ENCODE data around the gene PLXNB2.
A peak's percentile ranks its signal among the peaks of the same experiment; 100 is the strongest.

PLXNB2 gene

DNA sequence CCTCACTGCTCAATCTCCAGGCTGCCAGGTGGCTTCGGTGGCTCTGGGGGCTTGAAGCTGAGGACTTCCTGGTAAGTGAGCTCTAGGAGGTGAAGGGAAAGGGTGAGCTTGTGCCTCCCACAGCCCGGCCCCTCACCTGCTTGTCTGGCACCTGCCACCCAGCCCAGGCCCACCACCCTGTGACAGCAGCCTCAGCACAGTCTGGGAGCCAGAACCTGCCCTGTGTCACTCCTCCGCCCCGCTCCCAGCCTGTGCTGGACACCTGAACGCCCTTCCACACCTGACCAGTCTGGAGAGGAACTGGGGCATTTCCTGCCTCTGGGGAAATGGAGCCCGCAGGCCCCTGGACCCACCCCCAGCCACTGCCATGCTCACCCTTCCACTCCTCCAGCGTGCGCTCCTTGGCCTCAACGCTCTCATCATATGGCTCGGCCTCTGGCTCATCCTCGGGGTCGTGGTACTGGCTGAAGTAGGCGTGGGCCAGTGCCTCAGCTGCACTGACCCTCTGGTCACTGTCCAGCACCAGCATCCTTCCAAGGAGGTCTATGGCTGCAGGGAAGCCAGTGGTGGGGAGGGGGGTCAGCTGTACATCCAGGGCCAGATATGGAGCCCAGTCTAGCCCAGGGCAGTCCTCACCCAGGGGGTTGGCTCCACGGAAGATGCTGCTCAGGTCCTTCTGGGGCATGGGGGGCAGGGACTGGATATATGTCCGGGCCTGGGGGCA lies 42.3 kb downstream of the PLXNB2 start:
- in situ Hi-C loops (cut with HindIII; ENCODE audit: low pct_unique_long_range_greater_than_20kb, low sequenced_read_pairs): no loop called here
- DNase-seq (ENCODE audit: low read depth in 1 of 2, low spot score in 1 of 2): no peak
- TF ChIP-seq JUND (IDR thresholded peaks at IDR 0.05; ENCODE audit: low read depth): no peak

DNA sequence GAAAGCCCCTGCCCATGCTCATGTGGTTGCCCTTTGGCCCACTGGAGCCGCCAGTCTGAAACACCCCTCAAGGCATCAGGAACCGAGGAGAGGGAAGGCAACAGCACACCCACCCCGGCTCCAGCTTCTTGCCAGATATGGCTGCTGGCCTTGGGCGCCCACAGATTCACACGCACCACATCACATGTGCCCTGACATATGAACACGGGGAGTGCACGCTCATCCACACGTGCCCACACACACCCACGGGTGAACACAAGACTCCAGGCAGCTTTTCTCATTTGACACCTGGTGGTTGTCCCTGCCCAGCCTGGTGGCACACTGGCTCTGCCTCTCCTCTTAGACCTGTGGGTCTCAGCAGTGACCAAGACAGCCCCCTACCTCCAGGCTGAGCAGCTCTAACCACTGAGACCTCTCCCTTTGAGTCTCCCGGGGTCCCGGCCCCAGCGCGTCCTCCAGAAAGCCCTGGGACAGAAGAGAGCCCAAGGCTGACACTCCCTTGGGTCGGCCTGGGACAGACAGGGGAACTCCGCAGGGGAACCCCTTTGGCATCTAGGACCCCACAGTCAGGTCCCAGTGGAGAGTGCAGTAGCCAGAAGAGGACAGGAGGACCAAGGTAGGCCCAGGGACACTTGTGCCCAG lies 43.2 kb downstream of the PLXNB2 start:
- in situ Hi-C loops (cut with HindIII; ENCODE audit: low pct_unique_long_range_greater_than_20kb, low sequenced_read_pairs): no loop called here
- DNase-seq (ENCODE audit: low read depth in 1 of 2, low spot score in 1 of 2): no peak
- no peak for TF ChIP-seq JUND (IDR thresholded peaks at IDR 0.05; ENCODE audit: low read depth)

DNA sequence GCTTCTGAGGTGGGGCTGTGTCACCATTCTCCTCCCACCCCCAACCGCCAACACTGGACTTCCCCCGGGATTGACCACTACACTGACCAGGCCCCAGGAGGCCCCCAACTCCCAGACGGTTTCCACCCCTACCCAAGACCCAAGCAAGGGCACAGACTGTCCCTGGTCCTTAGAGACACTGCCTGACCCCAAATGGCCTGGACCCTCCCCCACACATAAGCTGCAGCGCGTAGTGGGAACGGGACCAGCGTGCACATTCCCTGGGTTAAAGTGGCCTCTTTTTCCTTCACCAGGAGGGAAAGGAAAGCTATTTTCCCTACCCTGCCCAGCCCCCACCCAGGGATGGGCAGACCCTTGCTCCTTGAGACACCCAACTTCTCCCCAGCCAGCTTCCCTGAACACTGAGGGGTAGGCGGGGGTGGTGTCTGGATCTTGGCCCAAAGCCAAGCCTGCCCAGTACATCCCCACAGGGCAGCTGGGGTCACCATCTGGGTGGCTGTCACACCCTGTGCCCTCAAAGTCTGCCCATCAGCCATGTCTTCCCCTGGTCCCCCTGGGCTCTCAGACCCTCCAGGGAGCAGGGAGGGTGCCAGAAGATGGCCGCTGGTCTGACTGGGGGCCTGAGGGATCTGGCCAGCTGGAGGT lies 44.4 kb downstream of the PLXNB2 start:
- DNase-seq (ENCODE audit: low read depth in 1 of 2, low spot score in 1 of 2): no peak
- in situ Hi-C loops (cut with HindIII; ENCODE audit: low pct_unique_long_range_greater_than_20kb, low sequenced_read_pairs): no loop called here

DNA sequence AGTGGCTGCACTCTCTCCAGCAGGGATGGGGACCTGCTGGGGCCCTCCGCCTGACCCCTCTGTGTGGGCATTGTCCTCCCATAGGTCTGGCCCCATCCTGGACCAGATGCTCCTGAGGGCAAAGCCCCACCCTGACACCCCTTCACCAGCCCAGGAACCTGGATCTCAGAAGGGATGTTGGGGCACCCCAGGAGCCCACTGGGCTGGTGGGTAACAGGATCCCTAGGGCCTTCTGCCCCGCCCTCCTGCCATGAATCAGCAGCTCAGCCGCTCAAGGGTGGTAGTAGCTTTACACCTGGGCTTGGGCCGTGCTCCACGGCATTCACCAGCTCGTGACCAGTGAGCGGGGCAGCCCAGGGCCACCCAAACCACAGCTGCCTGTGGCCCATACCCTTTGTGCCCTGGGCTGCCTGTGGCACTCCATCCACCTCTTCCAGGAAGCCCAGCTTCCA lies 45.0 kb downstream of the PLXNB2 start:
- no peak for DNase-seq (ENCODE audit: low read depth in 1 of 2, low spot score in 1 of 2)
- in situ Hi-C loops (cut with HindIII; ENCODE audit: low pct_unique_long_range_greater_than_20kb, low sequenced_read_pairs): no loop called here
- no peak for TF ChIP-seq JUND (IDR thresholded peaks at IDR 0.05; ENCODE audit: low read depth)

More for the DNA sequence above, 44.4 kb downstream of the PLXNB2 start:
- no peak for TF ChIP-seq JUND (IDR thresholded peaks at IDR 0.05; ENCODE audit: low read depth)

DNA sequence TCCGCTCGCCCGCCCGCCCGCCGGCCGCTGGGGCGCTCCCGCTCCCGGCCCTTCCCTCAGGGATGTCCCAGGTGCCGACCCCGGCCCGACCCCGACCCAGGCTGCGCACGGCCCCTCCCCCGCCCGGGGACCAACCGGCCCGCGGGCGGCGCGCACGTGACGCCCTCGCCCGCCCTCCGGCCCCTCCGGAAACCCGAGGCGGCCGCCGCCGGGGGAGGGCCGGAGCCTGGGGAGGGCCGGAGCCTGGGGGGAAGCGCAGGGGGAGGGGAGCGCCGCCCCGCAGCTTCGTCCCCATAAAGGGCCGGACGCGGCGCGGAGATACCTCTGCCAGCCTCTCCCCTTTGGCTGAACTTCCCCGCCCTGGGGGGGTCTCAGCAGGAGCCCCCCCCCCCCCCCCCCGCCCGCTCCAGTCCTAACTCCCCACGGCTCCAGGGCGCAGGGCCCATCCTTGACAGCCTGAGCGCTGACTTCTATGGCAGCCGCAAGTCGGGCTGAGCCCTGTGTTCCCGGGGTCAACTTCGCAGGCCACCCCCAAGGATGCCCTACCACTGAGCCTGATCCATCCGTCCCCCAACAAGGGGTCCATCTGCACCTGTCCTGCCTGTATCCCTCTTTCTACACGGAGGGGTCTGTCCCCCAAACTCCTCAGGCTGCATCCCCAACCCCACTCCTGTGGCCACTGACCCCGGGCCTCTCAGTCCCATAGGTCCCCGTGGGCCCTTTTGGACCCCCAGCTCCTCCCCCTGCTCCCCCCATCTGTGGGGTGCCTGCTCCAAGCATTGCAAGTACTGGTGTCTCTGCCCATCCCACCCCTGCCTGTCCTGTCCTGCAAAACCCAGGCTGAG lies 45.6 kb downstream of the PLXNB2 start, which contains the start of gene MAPK12:
Gene MAPK12 (minus strand): TSS at position 69 of the 845 bp plus-strand sequence. CDS start 174 bp downstream, outside the sequence.
- in situ Hi-C loops (cut with HindIII; ENCODE audit: low pct_unique_long_range_greater_than_20kb, low sequenced_read_pairs): no loop called here
- DNase-seq (ENCODE audit: low read depth in 1 of 2, low spot score in 1 of 2): no peak
- no peak for TF ChIP-seq JUND (IDR thresholded peaks at IDR 0.05; ENCODE audit: low read depth)

DNA sequence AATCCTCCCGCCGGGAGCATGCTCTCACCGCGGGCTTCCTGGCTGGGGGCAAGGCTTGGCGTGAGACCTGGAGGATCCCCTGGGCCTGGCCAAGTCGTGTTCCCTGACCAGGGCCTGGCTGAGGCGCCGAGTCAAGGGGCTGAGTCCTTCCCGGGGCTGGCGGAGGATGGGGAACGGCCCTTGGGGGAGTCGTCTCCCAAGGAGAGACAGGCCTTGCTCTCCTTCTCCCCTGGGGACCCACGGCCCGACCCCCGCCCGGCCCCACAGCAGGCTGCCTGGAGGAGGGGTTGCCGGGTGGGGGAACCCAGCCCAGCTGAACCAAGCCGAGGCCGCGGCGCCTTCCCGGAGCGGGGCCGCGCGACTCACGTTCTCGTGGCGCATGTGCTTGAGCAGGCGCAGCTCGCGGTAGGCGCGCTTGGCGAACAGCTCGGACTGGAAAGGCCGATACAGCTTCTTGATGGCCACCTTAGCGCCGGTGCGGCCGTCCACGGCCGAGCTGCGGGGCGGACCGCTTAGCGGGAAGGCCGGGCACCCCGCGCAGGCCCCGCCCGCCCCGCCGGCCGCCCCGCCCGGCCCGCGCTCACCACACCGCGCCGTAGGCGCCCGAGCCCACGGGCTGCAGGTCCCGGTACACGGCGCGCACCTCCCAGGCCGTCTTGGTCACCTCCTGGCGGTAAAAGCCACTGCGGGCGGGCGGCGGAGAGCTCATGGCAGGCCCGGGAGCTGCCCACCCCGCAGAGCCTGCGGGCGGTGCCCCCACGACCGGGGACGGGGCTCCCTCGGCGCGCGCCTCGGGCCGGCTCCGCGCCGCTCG lies 46.4 kb downstream of the PLXNB2 start:
- in situ Hi-C loops (cut with HindIII; ENCODE audit: low pct_unique_long_range_greater_than_20kb, low sequenced_read_pairs): no loop called here
- TF ChIP-seq JUND (IDR thresholded peaks at IDR 0.05; ENCODE audit: low read depth): no peak
- DNase-seq (ENCODE audit: low read depth in 1 of 2, low spot score in 1 of 2): peak; percentile 41 to 62

DNA sequence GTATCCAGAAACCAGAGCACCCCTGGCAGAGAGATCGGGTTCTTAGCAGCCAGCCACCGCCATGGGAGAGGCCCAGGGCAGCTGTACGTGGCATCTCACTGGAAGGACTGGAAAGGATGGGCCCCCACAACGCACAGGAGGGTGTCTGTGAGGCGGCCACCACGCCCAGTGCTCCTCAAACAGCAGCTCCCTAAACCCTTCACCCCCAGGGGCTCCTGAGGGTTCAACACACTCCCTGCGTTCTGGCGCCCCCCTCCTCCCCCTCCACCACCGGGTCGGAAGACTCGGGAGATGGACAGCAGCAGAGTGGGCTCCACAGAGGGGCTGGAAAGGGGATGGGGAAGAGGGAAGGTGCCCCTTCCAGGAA lies 47.0 kb downstream of the PLXNB2 start:
- DNase-seq (ENCODE audit: low read depth in 1 of 2, low spot score in 1 of 2): no peak
- no peak for TF ChIP-seq JUND (IDR thresholded peaks at IDR 0.05; ENCODE audit: low read depth)
- in situ Hi-C loops (cut with HindIII; ENCODE audit: low pct_unique_long_range_greater_than_20kb, low sequenced_read_pairs): no loop called here

DNA sequence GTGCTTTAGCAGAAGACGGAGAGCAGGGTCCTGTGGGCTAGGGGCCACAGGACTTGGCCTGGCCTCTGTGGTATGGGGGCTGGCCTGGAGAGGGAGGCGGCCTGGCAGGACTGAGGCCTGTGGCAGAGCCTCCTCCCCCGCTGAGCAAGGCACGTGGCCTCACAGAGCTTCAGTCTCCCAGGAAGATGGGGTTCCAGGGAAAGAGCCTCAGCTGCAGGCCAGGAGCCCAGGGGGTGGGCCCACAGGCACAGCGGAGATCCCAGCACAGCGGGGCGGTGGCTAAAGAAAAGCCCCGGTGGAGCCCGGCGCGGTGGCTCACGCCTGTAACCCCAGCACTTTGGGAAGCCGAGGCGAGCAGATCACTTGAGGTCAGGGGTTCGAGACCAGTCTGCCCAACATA lies 48.1 kb downstream of the PLXNB2 start:
- DNase-seq (ENCODE audit: low read depth in 1 of 2, low spot score in 1 of 2): no peak
- TF ChIP-seq JUND (IDR thresholded peaks at IDR 0.05; ENCODE audit: low read depth): no peak
- in situ Hi-C loops (cut with HindIII; ENCODE audit: low pct_unique_long_range_greater_than_20kb, low sequenced_read_pairs): no loop called here

DNA sequence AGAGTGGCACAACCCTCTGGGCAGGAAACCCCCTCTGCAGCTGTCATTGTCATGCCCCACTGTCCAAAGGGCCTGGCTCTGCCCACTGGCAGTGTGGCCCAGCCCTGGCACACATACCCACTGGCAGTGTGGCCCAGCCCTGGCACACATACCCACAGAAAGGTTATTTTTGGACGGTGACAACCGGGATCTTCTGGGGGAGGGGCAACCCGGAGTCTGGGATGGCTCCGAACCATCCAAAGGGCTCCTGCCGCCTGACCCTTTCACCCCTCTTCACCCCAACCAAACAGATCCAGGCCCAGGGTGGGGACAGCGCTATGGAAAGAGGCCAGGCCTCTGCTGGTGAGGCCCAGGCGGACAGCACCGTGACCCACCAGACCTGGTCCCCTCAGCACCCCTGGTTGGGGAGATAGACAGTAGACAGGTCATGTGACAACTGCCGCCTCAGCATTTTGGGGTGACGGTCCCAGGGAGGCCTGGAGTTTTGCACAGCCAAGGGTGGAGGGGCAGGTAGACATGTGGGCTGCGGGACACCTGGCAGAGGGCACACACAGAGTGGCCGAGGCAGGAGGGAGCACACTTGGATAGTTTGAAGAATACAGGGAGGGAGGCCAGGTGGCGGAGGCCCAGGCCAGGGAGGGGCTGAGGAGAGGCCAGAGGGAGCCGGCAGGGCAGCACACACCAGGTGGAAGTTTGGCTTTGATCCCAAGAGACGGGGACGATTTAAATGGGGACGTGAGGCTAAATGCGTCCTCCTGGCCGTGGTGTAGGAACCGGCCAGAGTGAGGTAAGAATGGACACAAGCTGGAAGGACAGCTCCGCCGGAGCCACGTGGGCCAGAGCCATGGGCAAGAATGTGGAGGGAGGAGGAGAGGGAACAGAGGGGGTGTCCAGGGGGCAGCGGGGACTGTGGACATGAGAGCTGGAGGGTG lies 48.8 kb downstream of the PLXNB2 start:
- DNase-seq (ENCODE audit: low read depth in 1 of 2, low spot score in 1 of 2): no peak
- no peak for TF ChIP-seq JUND (IDR thresholded peaks at IDR 0.05; ENCODE audit: low read depth)
- in situ Hi-C loops (cut with HindIII; ENCODE audit: low pct_unique_long_range_greater_than_20kb, low sequenced_read_pairs): no loop called here

DNA sequence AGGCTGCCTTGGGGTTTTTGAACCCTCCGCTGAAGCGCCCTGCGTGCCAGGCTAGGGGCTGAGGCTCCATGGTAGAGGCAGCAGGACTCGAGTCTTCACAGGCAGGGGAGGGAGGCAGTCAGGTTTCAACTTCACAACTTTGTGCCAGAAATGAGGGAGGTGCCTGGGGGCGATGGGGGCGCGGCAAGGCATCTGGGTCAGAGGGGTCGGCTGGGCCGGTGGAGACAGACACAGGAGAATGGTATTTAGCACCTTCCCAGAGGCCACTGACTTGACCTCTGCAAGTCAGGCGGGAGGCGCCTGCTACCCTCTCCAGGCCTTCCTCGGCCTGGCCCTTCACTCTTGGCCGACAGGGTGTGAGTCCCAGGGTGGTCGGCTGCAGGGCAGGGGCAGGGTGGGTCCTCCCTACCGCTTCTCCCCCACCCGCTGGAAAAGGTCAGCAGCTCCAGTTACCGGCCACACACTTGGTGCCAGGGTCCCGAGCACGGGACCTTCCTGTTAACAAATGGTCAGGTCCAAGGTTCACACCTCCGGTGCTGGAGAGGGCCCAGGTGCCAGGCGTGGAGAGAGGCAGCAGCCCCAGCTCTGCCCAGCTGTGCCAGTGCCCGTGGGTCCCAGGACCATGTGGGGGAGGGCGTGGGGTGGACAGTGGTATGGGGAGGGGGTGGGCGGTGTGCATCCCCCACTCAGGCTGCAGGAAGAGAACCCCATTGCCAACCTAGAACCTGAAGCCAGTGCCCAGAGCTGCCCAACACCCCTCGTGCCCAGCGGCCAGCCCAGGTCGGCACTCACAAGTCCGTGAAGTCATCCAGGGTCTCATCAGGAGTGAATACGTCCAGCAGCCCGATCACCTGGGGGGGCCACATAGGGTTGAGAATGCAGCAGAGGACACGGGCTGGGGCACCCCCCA lies 49.7 kb downstream of the PLXNB2 start:
- in situ Hi-C loops (cut with HindIII; ENCODE audit: low pct_unique_long_range_greater_than_20kb, low sequenced_read_pairs): no loop called here
- no peak for DNase-seq (ENCODE audit: low read depth in 1 of 2, low spot score in 1 of 2)
- TF ChIP-seq JUND (IDR thresholded peaks at IDR 0.05; ENCODE audit: low read depth): no peak

All from T47D (cell line).